ENCODE data around the gene UGT3A2.

The UGT3A2 gene

GRCh38 chr5:36001032-36001431, 65.7 kb downstream of the UGT3A2 start:
- no CpG with 5 or more reads among the region's 3 CpGs for WGBS, 2 donors (ENCODE audit: extremely low coverage in 2 of 2, insufficient read length in 2 of 2, insufficient replicate concordance in 1 of 2)
- no peak overlapping the region for H2AK5ac ChIP-seq (ENCODE audit: low read depth, low read length)
- H2BK12ac ChIP-seq (ENCODE audit: low read length): no peak overlapping the region
- H2BK120ac ChIP-seq (ENCODE audit: low read depth, low read length): no peak overlapping the region
- H3K4me2 ChIP-seq (ENCODE audit: insufficient read depth, low read length, poor library complexity, severe bottlenecking): no peak overlapping the region
- no peaks in the 10 kb centered on the region for H3K4me1 ChIP-seq (ENCODE audit: control insufficient read depth in 2 of 2, insufficient read depth in 1 of 2, low read depth in 1 of 2, low read length in 2 of 2)
- no peak overlapping the region for H3K14ac ChIP-seq (ENCODE audit: low read length)
- no peak overlapping the region for H4K8ac ChIP-seq (ENCODE audit: low read depth, low read length)
- no peak for DNase-seq (ENCODE audit: low spot score)
- no peaks in the 10 kb centered on the region for H3K79me1 ChIP-seq (ENCODE audit: low read depth, low read length)
- H3K9ac ChIP-seq (ENCODE audit: low read depth, low read length, poor library complexity): no peak overlapping the region
- no peak overlapping the region for H2BK15ac ChIP-seq (ENCODE audit: low read length)
- H2BK5ac ChIP-seq (ENCODE audit: low read length): no peak overlapping the region
- H2AFZ ChIP-seq (ENCODE audit: low read length): no peak overlapping the region
- no peak overlapping the region for H3K27ac ChIP-seq (replicated peaks; ENCODE audit: low read length)
- H3K4me3 ChIP-seq (ENCODE audit: low read length in 2 of 2): no peak overlapping the region
- no peak overlapping the region for H4K91ac ChIP-seq (ENCODE audit: low read depth, low read length, poor library complexity)
- H3K27me3 ChIP-seq (ENCODE audit: control insufficient read depth in 3 of 3, insufficient read depth in 3 of 3, low read depth in 1 of 3, low read length in 3 of 3): peaks cover 0 to 4% (median 0%) of the 10 kb centered on the region in 3 experiments
- H3K36me3 ChIP-seq (replicated peaks in 1 of 2; ENCODE audit: control insufficient read depth in 2 of 2, insufficient read depth in 2 of 2, low read length in 2 of 2): no peaks in the 10 kb centered on the region
- H3K23ac ChIP-seq (ENCODE audit: low read depth, low read length, poor library complexity): no peak overlapping the region
- no peaks in the 10 kb centered on the region for H3K9me3 ChIP-seq (replicated peaks in 1 of 2; ENCODE audit: control insufficient read depth in 2 of 2, insufficient read depth in 1 of 2, low read depth in 1 of 2, low read length in 2 of 2)
- H3K18ac ChIP-seq (ENCODE audit: low read length): no peak overlapping the region
- H3K4ac ChIP-seq (ENCODE audit: low read length): no peak overlapping the region

DNA sequence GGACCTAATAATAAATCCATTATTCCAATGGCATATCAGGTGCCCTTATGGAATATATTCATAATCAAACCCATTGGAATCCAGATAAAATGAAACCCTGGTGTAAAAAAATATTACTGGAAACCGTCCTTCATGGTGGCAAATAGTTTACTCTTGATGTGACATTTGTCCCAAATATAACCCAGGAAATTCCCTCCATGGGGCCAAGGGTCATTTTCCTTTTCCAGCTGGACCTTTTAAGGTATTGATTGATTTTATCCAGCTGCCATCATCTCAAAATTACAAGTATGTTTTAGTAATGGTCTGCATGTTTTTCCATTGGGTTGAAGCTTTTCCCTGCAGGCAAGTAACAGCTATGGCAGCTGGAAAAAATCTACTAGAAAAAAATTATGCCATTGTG, 67.1 kb downstream of the UGT3A2 start:
- WGBS, 2 donors (ENCODE audit: extremely low coverage in 2 of 2, insufficient read length in 2 of 2, insufficient replicate concordance in 1 of 2): no CpG with 5 or more reads among the region's 1 CpG
- no peaks in the 10 kb centered on the region for H3K36me3 ChIP-seq (replicated peaks in 1 of 2; ENCODE audit: control insufficient read depth in 2 of 2, insufficient read depth in 2 of 2, low read length in 2 of 2)
- H3K27me3 ChIP-seq (ENCODE audit: control insufficient read depth in 3 of 3, insufficient read depth in 3 of 3, low read depth in 1 of 3, low read length in 3 of 3): peaks cover 0 to 4% (median 0%) of the 10 kb centered on the region in 3 experiments
- H2BK5ac ChIP-seq (ENCODE audit: low read length): no peak overlapping the region
- no peak overlapping the region for H3K9ac ChIP-seq (ENCODE audit: low read depth, low read length, poor library complexity)
- H2BK15ac ChIP-seq (ENCODE audit: low read length): no peak overlapping the region
- no peaks in the 10 kb centered on the region for H3K9me3 ChIP-seq (replicated peaks in 1 of 2; ENCODE audit: control insufficient read depth in 2 of 2, insufficient read depth in 1 of 2, low read depth in 1 of 2, low read length in 2 of 2)
- DNase-seq (ENCODE audit: low spot score): no peak
- H3K14ac ChIP-seq (ENCODE audit: low read length): no peak overlapping the region
- H3K23ac ChIP-seq (ENCODE audit: low read depth, low read length, poor library complexity): no peak overlapping the region
- H2AFZ ChIP-seq (ENCODE audit: low read length): no peak overlapping the region
- H3K4me1 ChIP-seq (ENCODE audit: control insufficient read depth in 2 of 2, insufficient read depth in 1 of 2, low read depth in 1 of 2, low read length in 2 of 2): no peaks in the 10 kb centered on the region
- H2BK12ac ChIP-seq (ENCODE audit: low read length): no peak overlapping the region
- no peak overlapping the region for H2AK5ac ChIP-seq (ENCODE audit: low read depth, low read length)
- H3K4ac ChIP-seq (ENCODE audit: low read length): no peak overlapping the region
- no peak overlapping the region for H3K4me2 ChIP-seq (ENCODE audit: insufficient read depth, low read length, poor library complexity, severe bottlenecking)
- H4K91ac ChIP-seq (ENCODE audit: low read depth, low read length, poor library complexity): no peak overlapping the region
- no peak overlapping the region for H2BK120ac ChIP-seq (ENCODE audit: low read depth, low read length)
- H4K8ac ChIP-seq (ENCODE audit: low read depth, low read length): no peak overlapping the region
- no peak overlapping the region for H3K4me3 ChIP-seq (ENCODE audit: low read length in 2 of 2)
- no peak overlapping the region for H3K18ac ChIP-seq (ENCODE audit: low read length)
- no peak overlapping the region for H3K27ac ChIP-seq (replicated peaks; ENCODE audit: low read length)
- H3K79me1 ChIP-seq (ENCODE audit: low read depth, low read length): no peaks in the 10 kb centered on the region

GRCh38 chr5:35996076-35996475, 70.6 kb downstream of the UGT3A2 start:
- Histone ChIP-seq H3K27ac (replicated peaks; ENCODE audit: low read length) (no peak overlapping the region), H3K4me3 (ENCODE audit: low read length in 2 of 2) (no peak overlapping the region), H3K9ac (ENCODE audit: low read depth, low read length, poor library complexity) (no peak overlapping the region), H2BK5ac (ENCODE audit: low read length) (no peak overlapping the region), H3K27me3 (ENCODE audit: control insufficient read depth in 3 of 3, insufficient read depth in 3 of 3, low read depth in 1 of 3, low read length in 3 of 3) (peaks cover 0 to 13% (median 0%) of the 10 kb centered on the region in 3 experiments), H2AK5ac (ENCODE audit: low read depth, low read length) (no peak overlapping the region), H2BK15ac (ENCODE audit: low read length) (no peak overlapping the region), H4K8ac (ENCODE audit: low read depth, low read length) (no peak overlapping the region), H3K9me3 (replicated peaks in 1 of 2; ENCODE audit: control insufficient read depth in 2 of 2, insufficient read depth in 1 of 2, low read depth in 1 of 2, low read length in 2 of 2) (no peaks in the 10 kb centered on the region), H2AFZ (ENCODE audit: low read length) (no peak overlapping the region), H3K23ac (ENCODE audit: low read depth, low read length, poor library complexity) (no peak overlapping the region), H3K4me2 (ENCODE audit: insufficient read depth, low read length, poor library complexity, severe bottlenecking) (no peak overlapping the region), H3K36me3 (replicated peaks in 1 of 2; ENCODE audit: control insufficient read depth in 2 of 2, insufficient read depth in 2 of 2, low read length in 2 of 2) (no peaks in the 10 kb centered on the region), H2BK12ac (ENCODE audit: low read length) (no peak overlapping the region), H3K18ac (ENCODE audit: low read length) (no peak overlapping the region), H3K14ac (ENCODE audit: low read length) (no peak overlapping the region), H2BK120ac (ENCODE audit: low read depth, low read length) (no peak overlapping the region), H4K91ac (ENCODE audit: low read depth, low read length, poor library complexity) (no peak overlapping the region), H3K79me1 (ENCODE audit: low read depth, low read length) (no peaks in the 10 kb centered on the region), H3K4me1 (ENCODE audit: control insufficient read depth in 2 of 2, insufficient read depth in 1 of 2, low read depth in 1 of 2, low read length in 2 of 2) (peaks cover 0 to 4% of the 10 kb centered on the region in 2 donors), H3K4ac (ENCODE audit: low read length) (no peak overlapping the region)
- no peak for DNase-seq (ENCODE audit: low spot score)
- no CpG with 5 or more reads among the region's 4 CpGs for WGBS, 2 donors (ENCODE audit: extremely low coverage in 2 of 2, insufficient read length in 2 of 2, insufficient replicate concordance in 1 of 2)

GRCh38 chr5:35990941-35991611, 75.6 kb downstream of the UGT3A2 start, which contains the start of gene UGT3A1:
Gene UGT3A1, minus strand, starts transcription at chr5:35991390. Its CDS starts 150 bp downstream, at chr5:35991240.
- WGBS, 2 donors (ENCODE audit: extremely low coverage in 2 of 2, insufficient read length in 2 of 2, insufficient replicate concordance in 1 of 2): no CpG with 5 or more reads among the region's 25 CpGs
- DNase-seq (ENCODE audit: low spot score): peak; percentile 40
- Histone ChIP-seq H4K8ac (ENCODE audit: low read depth, low read length) (peak within 1 kb of the TSS; percentile 0), H2BK12ac (ENCODE audit: low read length) (no peak within 1 kb of the TSS), H3K14ac (ENCODE audit: low read length) (no peak within 1 kb of the TSS), H3K4me3 (ENCODE audit: low read length in 2 of 2) (peak within 1 kb of the TSS in 1 of 2 donors; percentile 75), H2AFZ (ENCODE audit: low read length) (peak within 1 kb of the TSS; percentile 49), H3K27me3 (ENCODE audit: control insufficient read depth in 3 of 3, insufficient read depth in 3 of 3, low read depth in 1 of 3, low read length in 3 of 3) (peaks cover 0 to 32% (median 0%) of the 10 kb centered on the region in 3 experiments), H2AK5ac (ENCODE audit: low read depth, low read length) (no peak within 1 kb of the TSS), H3K18ac (ENCODE audit: low read length) (peak within 1 kb of the TSS; percentile 56), H3K4me2 (ENCODE audit: insufficient read depth, low read length, poor library complexity, severe bottlenecking) (peak within 1 kb of the TSS; percentile 59), H3K9me3 (replicated peaks in 1 of 2; ENCODE audit: control insufficient read depth in 2 of 2, insufficient read depth in 1 of 2, low read depth in 1 of 2, low read length in 2 of 2) (no peaks in the 10 kb centered on the region), H2BK15ac (ENCODE audit: low read length) (no peak within 1 kb of the TSS), H3K23ac (ENCODE audit: low read depth, low read length, poor library complexity) (no peak within 1 kb of the TSS), H3K79me1 (ENCODE audit: low read depth, low read length) (no peaks in the 10 kb centered on the region), H4K91ac (ENCODE audit: low read depth, low read length, poor library complexity) (no peak within 1 kb of the TSS), H3K4me1 (ENCODE audit: control insufficient read depth in 2 of 2, insufficient read depth in 1 of 2, low read depth in 1 of 2, low read length in 2 of 2) (peaks cover 0 to 9% of the 10 kb centered on the region in 2 donors), H2BK120ac (ENCODE audit: low read depth, low read length) (no peak within 1 kb of the TSS), H3K27ac (replicated peaks; ENCODE audit: low read length) (no peak within 1 kb of the TSS), H3K9ac (ENCODE audit: low read depth, low read length, poor library complexity) (no peak within 1 kb of the TSS), H2BK5ac (ENCODE audit: low read length) (no peak within 1 kb of the TSS), H3K4ac (ENCODE audit: low read length) (no peak within 1 kb of the TSS), H3K36me3 (replicated peaks in 1 of 2; ENCODE audit: control insufficient read depth in 2 of 2, insufficient read depth in 2 of 2, low read length in 2 of 2) (no peaks in the 10 kb centered on the region)

All from neuronal stem cell (in vitro differentiated cells).